HUES64 (cell line): ENCODE measurements around the gene CHST8.

Experiments used
- H3K27ac ChIP-seq: 2 replicates; pipeline ENCODE4 v1.7.0; 2013; ENCODE audit warnings: low read depth, low read length, inconsistent platforms
- H3K27me3 ChIP-seq: 2 replicates; pipeline ENCODE4 v1.6.1; 2013; ENCODE audit warnings: mild to moderate bottlenecking, low read length; ENCODE audit not compliant: insufficient read depth
- H3K36me3 ChIP-seq: 2 replicates; pipeline ENCODE4 v1.6.1; 2013; ENCODE audit warnings: mild to moderate bottlenecking, low read length; ENCODE audit not compliant: insufficient read depth
- H3K4me1 ChIP-seq: 2 replicates; pipeline ENCODE4 v1.6.1; 2013; ENCODE audit warnings: mild to moderate bottlenecking, low read length, moderate library complexity; ENCODE audit not compliant: insufficient read depth
- H3K4me3 ChIP-seq: 2 replicates; pipeline ENCODE4 v1.5.1; 2013; ENCODE audit warnings: mild to moderate bottlenecking, low read length, moderate library complexity
- H3K9ac ChIP-seq: 2 replicates; pipeline ENCODE4 v1.6.1; 2013; ENCODE audit warnings: mild to moderate bottlenecking, low read depth, low read length
- H3K9me3 ChIP-seq: 2 replicates; pipeline ENCODE4 v1.6.1; 2013; ENCODE audit warnings: low read depth, low read length; ENCODE audit not compliant: insufficient read depth
- WGBS: fragments of 150-250, 120-280 bp; methylation state at CpG from one replicate; pipeline ENCODE4 v1.1.7; 2013; ENCODE audit warnings: missing lambda C conversion rate; 5-methylcytosine and 5-hydroxymethylcytosine counted together

Gene CHST8

DNA sequence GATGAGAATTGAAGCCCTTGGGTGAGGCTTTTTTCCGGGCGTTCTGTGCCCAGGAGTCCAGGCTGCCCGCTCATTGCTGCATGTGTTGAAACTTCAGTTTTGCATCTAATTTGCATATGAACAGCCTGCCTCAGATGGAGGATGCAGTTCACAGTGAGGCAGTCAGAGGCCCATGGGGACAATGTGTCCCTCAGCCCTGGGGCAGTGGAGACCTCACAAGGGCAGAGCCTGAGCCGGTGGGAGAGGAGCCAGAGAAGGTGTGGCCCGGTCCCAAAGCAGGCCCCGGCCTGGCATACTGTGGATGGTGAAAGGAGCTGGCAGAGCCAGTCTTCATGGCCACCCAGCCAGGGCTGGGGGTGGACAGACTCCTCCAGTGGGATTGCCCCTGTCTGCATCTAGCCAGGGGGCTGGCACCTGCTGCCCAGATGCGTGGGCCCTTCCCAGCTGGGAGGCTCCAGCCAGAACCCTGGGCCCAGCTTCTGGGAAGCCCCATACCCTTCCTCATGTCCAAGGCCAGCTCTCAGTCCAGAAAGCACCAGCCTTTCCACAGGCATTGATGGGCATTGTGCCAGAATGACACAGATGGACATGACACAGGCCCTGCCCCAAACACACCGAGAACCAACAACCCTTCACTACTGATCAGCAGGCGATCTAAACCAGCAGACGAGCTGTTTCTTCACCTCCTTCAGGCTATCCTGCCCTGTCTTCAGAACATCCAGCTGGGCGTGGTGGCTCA lies 142.0 kb downstream of the CHST8 start:
- no peaks in the 10 kb centered on the region for H3K36me3 ChIP-seq
- no peak overlapping the region for H3K9ac ChIP-seq
- no peaks in the 10 kb centered on the region for H3K9me3 ChIP-seq
- H3K4me3 ChIP-seq = no peak overlapping the region
- no peaks in the 10 kb centered on the region for H3K4me1 ChIP-seq
- WGBS = 77% methylated on average over 11 of the region's 11 CpGs
- no peaks in the 10 kb centered on the region for H3K27me3 ChIP-seq
- no peak overlapping the region for H3K27ac ChIP-seq

GRCh38 chr19:33766623-33767022 lies 144.9 kb downstream of the CHST8 start:
- H3K36me3 ChIP-seq = no peaks in the 10 kb centered on the region
- H3K4me1 ChIP-seq = no peaks in the 10 kb centered on the region
- no peaks in the 10 kb centered on the region for H3K27me3 ChIP-seq
- no peak overlapping the region for H3K4me3 ChIP-seq
- H3K27ac ChIP-seq = no peak overlapping the region
- no peak overlapping the region for H3K9ac ChIP-seq
- H3K9me3 ChIP-seq = no peaks in the 10 kb centered on the region
- 85% methylated on average over 13 of the region's 13 CpGs for WGBS

DNA sequence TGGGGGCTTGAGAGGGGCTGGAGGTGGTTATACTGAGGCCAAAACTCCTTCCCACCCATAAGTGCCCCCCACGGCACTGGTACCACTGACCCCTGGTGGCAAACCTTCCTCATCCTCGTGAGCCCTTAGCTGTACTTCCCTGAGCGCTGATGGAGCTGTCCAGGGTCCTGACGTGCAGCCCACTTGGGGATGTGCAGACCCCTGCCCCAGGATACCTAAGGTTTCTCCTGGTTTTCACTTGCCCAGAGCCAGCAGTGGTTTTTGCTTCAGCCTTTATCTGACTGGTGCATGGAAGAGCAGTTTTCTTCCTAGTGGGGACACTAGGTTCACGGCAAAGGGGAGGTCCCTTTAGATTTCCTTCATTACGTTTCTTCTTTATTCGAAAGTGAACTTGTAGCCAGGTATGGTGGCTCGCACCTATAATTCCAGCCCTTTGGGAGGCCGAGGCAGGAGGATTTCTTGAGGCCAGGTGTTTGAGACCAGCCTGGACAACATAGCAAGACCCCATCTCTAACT lies 146.2 kb downstream of the CHST8 start:
- no peak overlapping the region for H3K4me3 ChIP-seq
- no peak overlapping the region for H3K27ac ChIP-seq
- H3K9ac ChIP-seq = no peak overlapping the region
- no peaks in the 10 kb centered on the region for H3K9me3 ChIP-seq
- H3K27me3 ChIP-seq = no peaks in the 10 kb centered on the region
- peaks cover 3% of the 10 kb centered on the region; the same call in 1 of the 2 replicates for H3K36me3 ChIP-seq
- WGBS = 50% methylated on average over 9 of the region's 9 CpGs
- no peaks in the 10 kb centered on the region for H3K4me1 ChIP-seq

DNA sequence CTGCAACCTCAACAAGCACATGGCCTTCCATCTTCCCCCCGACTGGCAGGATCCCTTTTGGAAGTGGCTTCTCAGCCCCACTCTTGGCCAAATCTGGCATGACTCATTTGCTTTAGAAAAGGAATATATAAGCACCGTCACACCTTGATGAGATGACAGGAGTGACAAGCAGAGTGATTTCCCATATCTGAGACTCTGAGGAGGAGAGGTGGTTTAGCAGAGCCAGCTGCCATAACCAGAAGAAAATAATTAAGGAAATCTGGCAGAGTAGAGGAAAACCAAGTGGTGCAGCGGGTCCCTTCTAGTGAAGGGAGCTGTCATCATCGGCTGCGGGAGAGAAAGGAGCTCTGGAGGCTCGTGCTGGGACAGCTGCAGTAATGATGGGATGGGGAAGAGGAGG lies 147.5 kb downstream of the CHST8 start:
- H3K4me1 ChIP-seq = no peaks in the 10 kb centered on the region
- no peak overlapping the region for H3K9ac ChIP-seq
- no peak overlapping the region for H3K4me3 ChIP-seq
- H3K27ac ChIP-seq = no peak overlapping the region
- H3K36me3 ChIP-seq = peaks cover 4% of the 10 kb centered on the region; the same call in 1 of the 2 replicates
- WGBS = 73% methylated on average over 6 of the region's 6 CpGs
- H3K9me3 ChIP-seq = no peaks in the 10 kb centered on the region
- no peaks in the 10 kb centered on the region for H3K27me3 ChIP-seq

DNA sequence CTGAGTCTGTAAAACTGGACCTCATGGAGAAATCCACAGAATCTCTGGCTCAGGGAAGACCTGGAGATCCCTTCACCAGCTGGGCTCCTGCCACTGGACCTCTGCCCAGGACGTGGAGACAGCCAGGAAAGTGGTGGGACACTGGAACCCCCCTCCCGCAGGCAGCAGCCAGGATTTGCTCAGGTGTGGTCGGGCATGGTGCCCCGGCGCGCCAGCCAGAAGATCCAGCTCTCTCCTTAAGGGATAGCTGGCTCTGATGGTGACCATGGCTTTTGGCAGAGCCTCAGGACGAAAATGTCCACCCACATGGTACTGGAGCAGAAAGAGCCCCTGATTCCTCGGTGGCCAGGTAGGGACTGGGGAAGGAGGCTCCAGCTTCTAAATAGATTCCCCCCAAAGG lies 148.4 kb downstream of the CHST8 start:
- Histone ChIP-seq H3K27ac (no peak overlapping the region), H3K27me3 (no peaks in the 10 kb centered on the region), H3K9me3 (no peaks in the 10 kb centered on the region), H3K4me1 (no peaks in the 10 kb centered on the region), H3K4me3 (no peak overlapping the region), H3K36me3 (peaks cover 4% of the 10 kb centered on the region; the same call in 1 of the 2 replicates), H3K9ac (no peak overlapping the region)
- 83% methylated on average over 8 of the region's 8 CpGs for WGBS

DNA sequence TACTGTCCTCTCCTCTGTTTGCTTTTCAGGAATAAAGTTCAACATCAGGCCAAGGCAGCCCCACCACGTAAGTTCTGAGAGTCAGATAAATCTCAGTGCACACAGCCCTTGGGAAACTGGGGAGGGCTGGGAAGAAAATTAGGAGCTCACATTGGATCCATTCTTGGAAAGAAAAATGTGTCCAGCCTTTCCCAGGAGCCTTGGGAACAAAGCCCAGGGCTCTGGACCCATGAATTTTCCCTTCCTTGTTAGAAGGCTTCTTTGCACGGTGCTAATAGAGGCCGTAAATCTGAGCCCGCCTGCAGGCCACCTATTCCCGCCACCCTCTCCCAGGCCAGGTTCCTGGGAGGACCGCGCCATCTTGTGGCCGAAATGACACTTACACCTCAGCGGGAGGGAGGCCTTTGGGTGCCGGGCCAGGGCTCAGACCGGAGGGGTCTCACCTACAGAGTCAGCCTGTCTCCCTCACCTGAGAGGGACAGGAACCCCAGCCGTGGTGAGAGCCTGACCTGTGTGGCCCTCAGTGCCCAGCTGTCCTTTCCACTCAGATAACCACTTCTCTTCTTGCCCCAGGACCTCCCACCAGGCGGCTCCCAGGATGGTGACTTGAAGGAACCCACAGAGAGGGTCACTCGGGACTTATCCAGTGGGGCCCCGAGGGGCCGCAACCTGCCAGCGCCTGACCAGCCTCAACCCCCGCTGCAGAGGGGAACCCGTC lies 149.8 kb downstream of the CHST8 start:
- no peak overlapping the region for H3K4me3 ChIP-seq
- H3K27ac ChIP-seq = no peak overlapping the region
- no peaks in the 10 kb centered on the region for H3K9me3 ChIP-seq
- H3K27me3 ChIP-seq = no peaks in the 10 kb centered on the region
- H3K4me1 ChIP-seq = no peaks in the 10 kb centered on the region
- peaks cover 4% of the 10 kb centered on the region; the same call in 1 of the 2 replicates for H3K36me3 ChIP-seq
- 48% methylated on average over 19 of the region's 19 CpGs for WGBS
- H3K9ac ChIP-seq = no peak overlapping the region

DNA sequence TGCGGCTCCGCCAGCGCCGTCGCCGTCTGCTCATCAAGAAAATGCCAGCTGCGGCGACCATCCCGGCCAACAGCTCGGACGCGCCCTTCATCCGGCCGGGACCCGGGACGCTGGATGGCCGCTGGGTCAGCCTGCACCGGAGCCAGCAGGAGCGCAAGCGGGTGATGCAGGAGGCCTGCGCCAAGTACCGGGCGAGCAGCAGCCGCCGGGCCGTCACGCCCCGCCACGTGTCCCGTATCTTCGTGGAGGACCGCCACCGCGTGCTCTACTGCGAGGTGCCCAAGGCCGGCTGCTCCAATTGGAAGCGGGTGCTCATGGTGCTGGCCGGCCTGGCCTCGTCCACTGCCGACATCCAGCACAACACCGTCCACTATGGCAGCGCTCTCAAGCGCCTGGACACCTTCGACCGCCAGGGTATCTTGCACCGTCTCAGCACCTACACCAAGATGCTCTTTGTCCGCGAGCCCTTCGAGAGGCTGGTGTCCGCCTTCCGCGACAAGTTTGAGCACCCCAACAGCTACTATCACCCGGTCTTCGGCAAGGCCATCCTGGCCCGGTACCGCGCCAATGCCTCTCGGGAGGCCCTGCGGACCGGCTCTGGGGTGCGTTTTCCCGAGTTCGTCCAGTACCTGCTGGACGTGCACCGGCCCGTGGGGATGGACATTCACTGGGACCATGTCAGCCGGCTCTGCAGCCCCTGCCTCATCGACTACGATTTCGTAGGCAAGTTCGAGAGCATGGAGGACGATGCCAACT lies 150.5 kb downstream of the CHST8 start:
- Histone ChIP-seq H3K36me3 (peaks cover 4% of the 10 kb centered on the region; the same call in 1 of the 2 replicates), H3K4me3 (no peak overlapping the region), H3K9me3 (no peaks in the 10 kb centered on the region), H3K27ac (no peak overlapping the region), H3K27me3 (no peaks in the 10 kb centered on the region), H3K4me1 (no peaks in the 10 kb centered on the region), H3K9ac (no peak overlapping the region)
- WGBS = 96% methylated on average over 72 of the region's 72 CpGs

- no peak overlapping the region for H3K9ac ChIP-seq
- H3K9me3 ChIP-seq = no peaks in the 10 kb centered on the region
- H3K27me3 ChIP-seq = no peaks in the 10 kb centered on the region
- no peak overlapping the region for H3K4me3 ChIP-seq
- peaks cover 4% of the 10 kb centered on the region; the same call in 1 of the 2 replicates for H3K36me3 ChIP-seq
- 97% methylated on average over 23 of the region's 23 CpGs for WGBS
- no peaks in the 10 kb centered on the region for H3K4me1 ChIP-seq
- no peak overlapping the region for H3K27ac ChIP-seq
These were observed 151.1 kb downstream of the CHST8 start for GRCh38 chr19:33772858-33773180.

- Histone ChIP-seq H3K9me3 (no peaks in the 10 kb centered on the region), H3K9ac (no peak overlapping the region), H3K4me1 (peaks cover 3% of the 10 kb centered on the region; the same call in 1 of the 2 replicates), H3K27ac (no peak overlapping the region), H3K27me3 (peaks cover 6% of the 10 kb centered on the region; the same call in 1 of the 2 replicates), H3K4me3 (no peak overlapping the region), H3K36me3 (peaks cover 4% of the 10 kb centered on the region; the same call in 1 of the 2 replicates)
- 71% methylated on average over 6 of the region's 6 CpGs for WGBS
These were observed 152.2 kb downstream of the CHST8 start for GRCh38 chr19:33773704-33774624.

DNA sequence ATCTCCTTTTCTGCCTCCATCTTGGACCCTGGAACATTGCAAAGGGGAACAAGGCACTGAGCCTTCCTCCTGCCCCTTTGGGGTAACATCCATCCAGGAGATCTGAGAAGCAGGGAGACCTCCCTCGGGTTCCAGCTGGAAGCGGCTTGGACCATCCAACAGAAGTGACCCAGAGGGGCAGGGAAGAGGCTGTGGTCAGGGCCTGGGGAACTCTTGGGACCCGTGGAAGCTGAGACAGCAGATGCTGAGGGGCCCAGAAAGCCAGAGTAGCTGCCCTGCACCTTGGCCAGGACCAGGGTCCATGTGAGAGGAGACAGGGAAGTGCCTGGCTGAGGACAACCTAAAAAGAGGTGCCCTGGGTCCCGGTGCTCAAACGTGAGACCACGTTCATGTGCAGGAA lies 153.0 kb downstream of the CHST8 start:
- Histone ChIP-seq H3K9me3 (no peaks in the 10 kb centered on the region), H3K4me3 (no peak overlapping the region), H3K27ac (no peak overlapping the region), H3K9ac (no peak overlapping the region), H3K36me3 (peaks cover 4% of the 10 kb centered on the region; the same call in 1 of the 2 replicates), H3K27me3 (peaks cover 6% of the 10 kb centered on the region; the same call in 1 of the 2 replicates), H3K4me1 (peaks cover 3% of the 10 kb centered on the region; the same call in 1 of the 2 replicates)
- WGBS = 87% methylated on average over 6 of the region's 6 CpGs
